ENCODE measurements around the gene CWC27.

The CWC27 gene

DNA sequence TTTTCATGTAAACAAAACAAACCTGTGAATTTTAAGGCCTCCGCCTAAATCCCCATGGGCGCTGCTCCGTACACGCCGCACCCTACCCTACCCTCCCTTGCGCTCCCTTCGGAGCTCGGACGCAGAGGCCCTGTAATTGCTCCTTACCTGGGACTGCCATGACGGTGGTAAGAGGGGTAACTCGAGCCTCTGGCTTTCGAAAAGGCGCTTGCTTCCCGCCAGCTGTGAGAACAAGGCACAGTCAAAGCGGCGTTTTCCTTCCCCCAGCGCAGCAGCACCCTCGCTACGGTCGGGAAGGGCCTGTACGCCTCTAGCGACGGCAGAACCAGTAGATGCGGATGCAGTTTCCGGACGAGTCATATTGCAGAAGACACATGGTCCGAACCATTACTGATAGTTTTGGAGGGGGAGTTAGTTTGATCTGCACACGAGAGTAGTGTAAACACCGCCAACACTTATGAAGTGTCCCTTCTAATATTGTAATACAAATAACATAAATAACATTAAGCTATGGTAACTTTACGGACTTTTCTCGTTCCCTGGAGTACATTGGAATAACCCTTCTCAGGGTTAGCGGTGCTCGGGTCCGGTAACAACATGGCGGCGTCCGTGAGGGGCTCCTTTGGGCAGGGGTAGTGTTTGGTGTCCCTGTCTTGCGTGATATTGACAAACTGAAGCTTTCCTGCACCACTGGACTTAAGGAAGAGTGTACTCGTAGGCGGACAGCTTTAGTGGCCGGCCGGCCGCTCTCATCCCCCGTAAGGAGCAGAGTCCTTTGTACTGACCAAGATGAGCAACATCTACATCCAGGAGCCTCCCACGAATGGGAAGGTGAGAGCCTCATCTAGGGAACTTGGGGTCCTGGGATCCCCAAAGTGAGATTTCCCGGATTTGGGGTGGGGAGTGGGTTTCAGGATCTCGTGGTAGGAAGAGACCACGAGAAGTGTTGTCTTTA, at the start of gene CWC27, which contains the start of gene SREK1IP1:
TSS of gene CWC27 (plus strand) at position 573 of the 955 bp plus-strand sequence. CDS start at position 790, 217 bp downstream.
TSS of gene SREK1IP1 (minus strand) at position 334 of the 955 bp plus-strand sequence. CDS start at position 160, 174 bp downstream.
- peak; percentile 93 for DNase-seq (ENCODE audit: low spot score)

DNA sequence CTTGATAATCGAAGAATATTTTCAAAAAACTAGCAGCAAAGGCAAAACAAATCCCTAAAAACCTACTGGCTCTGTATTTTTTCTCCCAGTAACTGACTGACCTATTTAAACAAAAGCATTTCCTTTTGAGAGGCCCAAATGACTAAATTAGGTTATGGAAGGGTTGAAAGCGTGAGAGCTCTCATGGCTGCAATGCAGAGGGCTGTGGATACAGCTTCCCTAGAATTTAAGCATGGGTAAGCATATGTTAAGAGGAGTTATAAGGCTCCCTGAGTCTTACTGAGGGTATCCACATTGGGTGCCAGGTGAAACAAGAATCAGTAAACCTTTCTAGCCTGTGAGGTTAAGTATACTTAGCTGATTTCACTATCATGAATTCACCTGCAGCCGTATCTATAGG, 46.1 kb upstream of the CWC27 start:
- DNase-seq (ENCODE audit: low spot score) = no peak

- DNase-seq (ENCODE audit: low spot score) = no peak
These were observed 41.6 kb upstream of the CWC27 start for GRCh38 chr5:64727150-64727549.

GRCh38 chr5:64742411-64742810, 26.3 kb upstream of the CWC27 start:
- DNase-seq (ENCODE audit: low spot score) = no peak

GRCh38 chr5:64742821-64743220, 25.9 kb upstream of the CWC27 start:
- DNase-seq (ENCODE audit: low spot score) = no peak

DNA sequence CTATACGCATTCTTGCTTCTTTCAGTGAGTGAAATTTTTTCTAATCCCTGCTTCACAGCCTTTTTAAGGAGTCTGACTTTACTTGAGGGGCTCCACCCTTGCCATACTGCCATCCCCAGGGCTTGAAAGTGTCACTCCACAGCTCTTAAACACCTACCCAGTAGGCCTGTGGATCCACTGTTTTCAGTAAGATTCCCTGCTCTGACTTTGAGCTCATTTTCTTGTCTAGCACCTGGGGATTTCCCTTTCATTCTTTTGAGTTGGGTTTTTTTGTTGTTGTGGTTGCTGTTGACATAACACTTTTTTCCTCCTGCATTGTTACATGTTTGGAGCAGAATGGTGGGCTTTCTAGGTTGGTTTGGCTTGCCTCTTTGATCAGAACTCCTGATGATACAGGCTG, 23.8 kb upstream of the CWC27 start:
- no peak for DNase-seq (ENCODE audit: low spot score)

DNA sequence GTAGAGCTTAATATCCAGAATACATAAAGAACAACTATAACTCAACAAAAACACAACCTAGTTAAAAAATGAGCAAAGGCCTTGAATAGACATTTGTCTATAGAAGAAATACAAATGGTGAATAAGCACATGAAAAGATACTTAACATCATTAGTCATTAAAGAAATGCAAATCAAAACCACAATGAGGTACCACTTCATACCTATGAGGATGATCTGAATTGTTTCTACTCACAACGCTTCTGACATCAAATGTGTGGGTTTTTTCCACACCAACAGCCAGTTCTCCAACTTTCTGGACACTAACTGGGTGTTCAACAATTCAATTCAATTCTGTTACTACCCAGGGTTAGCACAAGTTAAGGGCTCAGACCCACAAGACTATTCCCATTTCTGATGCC, 22.3 kb upstream of the CWC27 start:
- no peak for DNase-seq (ENCODE audit: low spot score)

DNA sequence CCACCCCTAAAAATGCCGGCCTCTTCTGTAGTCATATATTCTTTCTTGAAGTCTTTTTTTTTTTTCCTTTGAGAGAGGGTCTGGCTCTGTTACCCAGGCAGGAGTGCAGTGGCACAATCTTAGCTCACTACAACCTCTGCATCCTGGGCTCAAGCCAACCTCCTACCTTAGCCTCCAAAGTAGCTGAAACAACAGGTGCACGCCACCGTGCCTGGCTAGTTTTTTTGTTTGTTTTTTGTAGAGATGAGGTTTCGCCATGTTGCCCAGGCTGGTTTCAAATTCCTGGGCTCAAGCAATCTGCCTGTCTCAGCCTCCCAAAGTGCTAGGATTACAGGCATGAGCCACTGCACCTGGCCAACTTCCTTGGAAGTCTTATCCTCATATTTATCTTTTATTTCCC, 19.3 kb upstream of the CWC27 start:
- DNase-seq (ENCODE audit: low spot score) = no peak

GRCh38 chr5:64754066-64754465, 14.7 kb upstream of the CWC27 start:
- DNase-seq (ENCODE audit: low spot score) = no peak

DNA sequence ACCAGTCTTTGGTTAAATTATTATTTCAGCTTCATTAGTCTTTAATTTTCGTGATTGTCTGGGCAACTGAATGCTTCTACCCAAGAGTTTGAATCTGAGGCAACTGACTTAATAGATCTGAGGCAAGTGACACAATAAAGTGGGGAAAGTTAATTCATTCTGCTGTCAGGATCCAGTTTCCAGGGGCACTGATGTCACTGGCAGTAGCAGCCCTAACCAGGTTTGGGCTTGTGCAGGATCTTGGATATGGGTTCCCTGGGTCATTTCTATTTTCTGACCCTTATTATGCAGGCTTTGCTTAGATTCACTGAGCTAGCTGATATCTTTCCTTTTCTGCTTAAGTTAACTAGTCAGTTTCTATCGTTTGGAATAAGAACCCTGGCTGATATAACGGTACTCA, 9.8 kb upstream of the CWC27 start:
- DNase-seq (ENCODE audit: low spot score) = no peak

DNA sequence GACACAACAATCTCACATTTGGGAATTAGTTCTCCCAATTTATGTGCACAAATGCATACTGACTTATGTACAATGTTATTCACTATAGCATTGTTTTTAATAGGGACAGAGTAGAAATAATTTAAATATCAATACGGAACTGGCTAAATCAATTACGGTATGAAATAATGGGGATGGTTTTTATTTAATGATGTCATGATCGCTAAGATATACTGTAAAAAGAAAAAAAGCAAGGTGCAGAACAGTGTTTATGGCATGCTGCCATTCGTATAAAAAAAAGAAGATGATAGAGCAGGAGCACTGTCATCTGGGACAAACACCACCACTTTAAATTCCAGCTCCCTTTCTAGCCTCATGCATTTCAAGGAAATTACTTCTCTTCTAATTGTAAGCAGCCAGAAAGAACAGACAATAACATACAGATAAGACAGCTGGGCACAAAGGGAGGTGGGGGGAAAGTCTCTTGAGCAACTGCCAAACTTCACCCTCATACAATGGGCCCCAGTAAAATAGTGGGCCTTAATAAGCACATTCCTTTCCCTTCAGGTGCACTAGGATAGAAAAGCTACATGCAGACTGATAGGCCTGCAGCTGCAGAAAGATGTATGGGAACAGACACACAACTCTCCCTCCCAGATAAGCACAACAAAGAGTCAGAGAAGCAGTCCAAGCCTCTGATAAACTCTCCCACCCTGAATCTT, 8.6 kb upstream of the CWC27 start:
- no peak for DNase-seq (ENCODE audit: low spot score)

GRCh38 chr5:64763948-64764503, 4.7 kb upstream of the CWC27 start:
- DNase-seq (ENCODE audit: low spot score) = no peak

DNA sequence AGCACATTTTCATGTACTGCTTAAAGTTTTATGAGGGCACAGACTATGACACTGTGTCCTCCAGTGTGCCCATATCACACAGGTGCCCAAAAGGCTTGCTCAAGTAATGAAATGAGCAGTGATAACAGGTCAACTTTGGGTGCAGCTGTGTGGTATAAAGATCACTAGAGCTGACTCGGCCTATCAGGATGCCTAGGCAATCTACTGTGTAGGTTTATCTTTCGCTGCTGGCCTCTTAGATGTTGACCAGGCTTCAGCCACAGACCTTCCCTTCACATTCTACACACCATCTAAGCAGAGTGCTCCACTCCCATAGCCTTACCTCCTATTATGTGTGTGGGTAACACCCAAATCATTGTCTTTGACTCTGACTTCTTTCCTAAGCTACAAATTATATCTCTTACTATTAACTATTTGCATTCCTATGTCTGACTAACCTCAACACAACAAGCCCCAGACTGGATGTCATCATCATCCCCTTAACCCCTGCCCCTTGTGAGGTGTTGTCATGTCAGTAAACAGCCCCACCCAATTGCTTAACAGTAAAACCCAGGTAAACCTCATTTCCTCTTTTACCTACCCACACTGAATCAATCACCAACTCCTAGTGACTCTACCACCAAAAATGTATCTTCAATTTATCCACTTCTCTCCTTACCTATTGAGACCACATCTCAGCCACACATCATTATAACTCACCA, 2.8 kb upstream of the CWC27 start:
- peak; percentile 22 for DNase-seq (ENCODE audit: low spot score)

GRCh38 chr5:64766941-64767340, 1.8 kb upstream of the CWC27 start:
- DNase-seq (ENCODE audit: low spot score) = peak; percentile 13

GRCh38 chr5:64767959-64768357, 772 bp upstream of the CWC27 start:
- DNase-seq (ENCODE audit: low spot score) = no peak

DNA sequence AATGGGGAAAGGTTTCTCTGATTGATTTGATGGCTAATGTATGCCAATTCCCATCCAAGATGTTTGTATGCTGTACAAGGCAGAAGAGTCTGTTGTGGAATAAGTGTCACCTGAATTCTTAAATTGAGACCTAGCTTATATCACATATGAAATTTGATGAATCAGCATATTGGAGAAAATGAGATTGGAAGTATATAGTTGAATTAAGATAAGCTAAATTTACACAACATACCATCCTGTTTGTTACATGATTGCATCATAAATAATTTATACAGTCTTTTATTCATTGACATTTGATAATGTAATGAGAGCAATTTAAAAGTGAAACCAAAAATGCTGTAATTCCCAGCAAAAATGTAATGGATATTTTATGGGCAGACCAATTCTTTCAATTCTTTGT, 1.1 kb downstream of the CWC27 start:
- DNase-seq (ENCODE audit: low spot score) = no peak

- DNase-seq (ENCODE audit: low spot score) = no peak
These were observed 3.0 kb downstream of the CWC27 start for GRCh38 chr5:64771736-64772135.

DNA sequence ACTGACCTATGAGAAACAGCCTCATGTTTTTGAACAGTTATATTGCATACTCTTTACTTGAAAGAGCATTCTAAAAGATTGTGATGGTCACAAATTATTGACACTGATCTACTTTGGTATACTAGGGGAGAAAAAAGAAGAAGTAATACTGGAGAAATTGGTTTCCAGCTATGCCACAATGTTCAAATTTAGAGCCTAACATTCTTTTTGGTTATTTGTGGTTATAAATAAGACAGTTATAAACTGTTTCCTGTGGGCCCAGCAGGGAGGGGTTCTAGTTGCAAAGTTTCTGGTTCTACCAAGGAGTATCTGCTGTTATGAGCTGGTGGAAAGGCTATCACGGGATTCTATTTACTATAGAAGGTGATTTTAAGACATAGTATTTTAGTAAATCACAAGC, 4.8 kb downstream of the CWC27 start:
- DNase-seq (ENCODE audit: low spot score) = no peak

DNA sequence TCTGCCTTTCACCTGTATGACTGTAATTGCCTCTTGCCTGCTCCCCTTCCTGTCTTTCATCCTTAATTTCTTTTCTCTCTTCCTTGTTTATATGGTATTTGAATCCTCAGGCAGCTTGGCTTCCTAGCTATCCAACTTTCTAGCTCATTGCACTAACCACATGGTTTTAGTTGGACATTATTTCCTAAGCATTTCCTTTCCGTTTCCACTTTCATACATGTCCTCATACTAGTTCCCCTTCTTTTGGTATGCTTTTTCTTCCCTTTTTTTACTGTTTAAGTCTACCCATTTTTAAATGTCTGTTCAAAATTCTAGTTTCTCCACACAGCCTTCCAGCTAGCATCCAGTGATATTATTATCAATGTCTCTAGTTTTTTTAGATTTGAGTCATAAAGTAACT, 6.6 kb downstream of the CWC27 start:
- no peak for DNase-seq (ENCODE audit: low spot score)

DNA sequence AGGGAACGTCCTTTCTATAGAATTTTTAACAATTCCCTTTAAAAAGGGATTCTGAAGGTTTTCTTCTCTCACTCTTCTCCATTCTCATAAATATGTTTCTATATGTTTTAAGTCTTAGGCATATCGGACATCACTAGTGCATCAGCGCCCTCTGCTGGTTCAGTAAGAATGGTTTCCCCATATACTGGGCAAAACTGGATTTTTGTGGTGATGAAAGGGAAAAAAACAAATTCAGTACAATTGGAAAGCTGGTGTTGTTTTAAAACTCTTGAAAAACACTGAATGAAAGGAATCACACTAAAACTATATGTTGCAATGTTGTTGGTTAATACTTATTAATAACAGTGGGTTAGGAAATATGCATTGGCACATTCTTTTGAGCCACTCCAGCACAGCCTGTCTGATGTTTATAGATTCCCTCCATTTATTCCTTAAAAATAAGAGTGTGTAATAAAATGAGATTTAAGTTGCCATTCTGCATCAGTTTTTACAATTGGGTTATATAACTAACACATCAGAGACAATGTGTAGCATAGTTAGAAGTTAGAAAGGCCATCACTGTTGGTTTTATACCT, 15.8 kb downstream of the CWC27 start:
- peak; percentile 89 for DNase-seq (ENCODE audit: low spot score)

DNA sequence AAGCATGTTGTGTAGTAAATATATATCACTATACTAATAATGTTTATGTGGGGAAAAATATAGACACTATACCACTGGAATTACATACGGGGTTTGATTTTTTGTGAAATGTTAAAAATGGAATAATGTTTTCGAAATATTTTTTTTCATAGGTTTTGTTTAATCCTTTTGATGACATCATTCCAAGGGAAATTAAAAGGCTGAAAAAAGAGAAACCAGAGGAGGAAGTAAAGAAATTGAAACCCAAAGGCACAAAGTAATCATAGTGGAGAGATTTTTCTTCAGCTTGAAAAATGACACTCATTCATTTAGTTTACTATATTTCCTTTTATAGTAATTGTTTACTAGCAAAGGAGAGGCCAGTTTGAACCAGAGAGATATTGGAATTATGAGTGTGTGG, 17.6 kb downstream of the CWC27 start:
- DNase-seq (ENCODE audit: low spot score) = no peak

DNA sequence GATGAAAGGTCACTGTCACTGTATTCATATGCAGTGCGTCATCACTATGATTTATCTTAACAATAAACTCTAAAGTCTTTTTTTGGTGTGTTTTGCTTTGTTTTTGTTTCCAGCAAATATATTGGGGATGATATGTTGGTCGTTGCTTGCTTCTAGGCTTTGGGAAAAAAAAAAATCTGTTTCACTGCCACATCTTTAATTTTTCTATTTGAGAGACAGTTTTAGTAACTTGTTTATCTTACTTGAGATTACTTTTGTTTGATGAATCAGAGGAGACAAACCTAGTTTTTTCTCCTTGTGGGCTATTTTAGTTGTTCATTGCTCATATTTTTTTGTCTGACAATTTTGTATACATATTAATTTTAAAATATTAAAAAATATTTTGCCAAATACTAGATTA, 19.4 kb downstream of the CWC27 start:
- DNase-seq (ENCODE audit: low spot score) = no peak

Measured in hematopoietic multipotent progenitor cell treated with erythropoietin and hydrocortisone succinate and interleukin-3 and kit ligand, for 17 days (in vitro differentiated cells).